ENCODE results near the gene PIEZO1.

The PIEZO1 gene

DNA sequence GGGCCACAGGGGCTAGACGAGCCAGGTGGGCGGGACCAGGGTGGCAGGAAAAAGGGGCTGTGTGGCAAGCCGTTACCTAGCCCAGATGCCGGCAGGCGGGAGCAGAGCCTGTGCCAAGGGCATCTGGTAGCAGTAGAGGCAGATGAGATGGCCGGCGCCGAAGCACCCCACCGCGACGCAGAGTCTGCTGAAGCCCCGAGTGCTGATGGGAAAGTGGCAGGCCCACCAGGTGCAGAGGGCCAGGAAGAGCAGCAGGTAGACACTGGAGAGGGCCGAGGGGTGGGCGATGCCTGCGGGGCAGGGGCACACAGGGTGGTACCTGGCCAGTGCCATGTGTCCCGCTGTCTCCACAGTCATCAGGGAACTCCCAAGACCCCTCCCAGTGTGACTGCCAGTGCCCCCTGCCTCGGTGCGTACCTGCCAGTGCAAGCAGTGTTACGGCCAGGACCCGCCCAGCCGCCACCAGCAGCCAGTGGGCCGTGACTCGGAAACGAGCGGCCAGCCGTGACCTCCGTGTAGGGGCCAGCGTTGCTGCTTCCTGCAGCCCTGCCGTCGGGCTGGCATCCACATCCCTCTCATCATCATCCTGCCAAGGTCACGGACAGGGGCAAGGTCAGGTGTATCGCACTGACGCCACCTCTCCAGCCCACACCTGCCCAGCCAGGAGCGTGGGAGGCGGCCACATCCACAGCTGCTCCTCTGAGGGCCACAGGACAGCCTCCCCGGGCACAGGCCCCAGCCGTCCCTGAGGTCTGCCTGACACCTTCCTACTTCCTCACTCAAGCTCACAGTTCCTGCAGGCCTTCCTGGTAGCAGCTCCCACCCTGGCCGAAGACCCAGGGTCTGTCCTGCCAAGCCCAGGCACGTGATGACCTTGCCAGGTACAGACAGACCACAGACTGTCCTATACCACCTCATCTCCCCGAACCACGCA lies 46.6 kb downstream of the PIEZO1 start:
- H3K4me3 ChIP-seq (ENCODE audit: low read depth, low read length) = no peak overlapping the region

DNA sequence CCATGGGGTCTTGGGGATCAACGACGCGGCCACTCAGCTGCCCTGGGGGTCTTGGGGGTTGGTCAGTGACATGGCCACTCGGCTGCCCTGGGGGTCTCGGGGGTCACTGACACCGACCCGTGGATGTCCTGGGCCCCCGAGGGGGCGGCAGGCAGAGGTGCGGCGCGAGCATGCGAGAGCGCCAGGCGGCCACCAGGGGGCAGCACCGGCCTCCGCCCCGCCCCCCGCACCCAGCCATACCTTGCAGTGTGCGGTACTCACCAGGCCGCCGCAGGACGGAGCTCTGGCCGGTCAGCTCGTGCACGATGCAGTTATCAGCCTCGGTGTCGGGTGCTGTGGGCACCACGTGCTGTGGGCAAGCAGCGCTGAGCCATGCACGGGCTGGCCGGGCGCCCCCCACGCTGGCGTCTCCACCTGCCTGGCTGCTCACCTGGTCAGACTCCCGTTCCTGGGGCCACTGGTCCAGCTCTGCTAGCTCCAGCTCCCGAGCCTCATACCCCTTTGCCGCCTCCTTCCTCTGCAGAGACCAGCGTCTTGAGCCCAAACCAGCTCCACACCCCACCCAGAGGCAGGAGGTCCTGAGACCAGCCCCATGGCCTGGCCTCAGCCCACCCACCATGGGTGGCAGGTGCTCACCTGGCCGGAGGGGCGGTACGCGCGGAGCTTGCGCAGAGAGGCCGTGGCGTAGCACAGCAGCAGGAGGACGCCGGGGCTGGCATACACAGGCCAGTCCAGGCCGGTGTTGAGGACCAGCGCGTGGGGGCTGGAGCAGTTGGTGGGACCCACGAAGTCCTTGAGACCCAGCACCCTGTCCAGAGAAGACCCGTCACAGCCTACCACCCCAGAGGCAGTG lies 47.5 kb downstream of the PIEZO1 start:
- no peak overlapping the region for H3K4me3 ChIP-seq (ENCODE audit: low read depth, low read length)

DNA sequence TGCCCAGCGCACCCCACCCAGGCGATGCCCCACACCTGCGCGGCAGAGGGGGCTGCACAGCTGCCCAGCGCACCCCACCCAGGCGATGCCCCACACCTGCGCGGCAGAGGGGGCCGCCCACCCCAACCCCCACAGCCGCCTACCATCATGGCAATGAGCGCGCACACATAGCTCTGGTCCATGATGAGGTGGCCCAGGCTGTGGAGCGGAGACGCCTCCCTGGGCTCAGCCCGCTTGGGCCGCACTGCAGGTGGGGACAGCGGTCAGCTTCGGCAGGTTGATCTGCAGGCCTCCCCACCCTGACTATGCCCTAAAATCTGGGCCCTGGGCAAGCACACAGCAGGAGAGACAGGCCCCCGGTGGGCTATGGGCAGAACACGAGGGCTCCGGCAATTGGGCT lies 48.5 kb downstream of the PIEZO1 start:
- H3K4me3 ChIP-seq (ENCODE audit: low read depth, low read length) = no peak overlapping the region

DNA sequence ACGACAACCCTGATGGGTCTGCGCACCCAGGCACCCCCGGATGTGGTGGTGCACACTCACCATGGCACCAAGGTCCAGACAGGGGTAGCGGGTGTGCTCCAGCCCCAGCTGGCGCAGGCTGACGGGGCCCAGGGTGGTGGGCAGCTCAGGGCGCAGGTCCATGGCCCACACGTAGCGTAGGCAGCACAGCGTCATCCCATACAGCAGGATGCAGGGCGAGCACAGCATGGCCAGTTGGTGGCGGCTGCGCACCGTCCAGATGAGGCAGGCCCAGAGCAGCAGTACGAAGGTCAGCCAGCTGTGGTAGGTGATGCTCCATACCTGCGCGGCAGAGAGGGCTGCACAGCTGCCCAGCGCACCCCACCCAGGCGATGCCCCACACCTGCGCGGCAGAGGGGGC lies 48.9 kb downstream of the PIEZO1 start:
- no peak overlapping the region for H3K4me3 ChIP-seq (ENCODE audit: low read depth, low read length)

DNA sequence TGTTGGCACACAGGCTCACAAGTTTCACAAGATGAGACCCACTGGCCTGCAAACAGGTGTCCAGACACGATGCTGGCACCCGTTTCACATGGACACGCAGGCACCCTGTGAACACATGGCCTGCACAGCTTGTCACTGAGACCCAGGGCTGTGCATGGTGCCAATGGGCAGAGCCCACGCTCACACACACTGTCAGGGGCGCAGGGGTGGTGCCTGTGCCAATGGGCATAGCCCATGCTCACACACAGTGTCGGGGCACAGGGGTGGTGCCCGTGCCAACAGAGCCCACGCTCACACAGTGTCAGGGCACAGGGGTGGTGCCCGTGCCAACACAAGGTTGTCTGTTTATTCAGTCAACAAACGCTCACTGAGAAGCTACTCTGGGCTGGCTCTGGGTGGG lies 49.4 kb downstream of the PIEZO1 start:
- H3K4me3 ChIP-seq (ENCODE audit: low read depth, low read length) = no peak overlapping the region

DNA sequence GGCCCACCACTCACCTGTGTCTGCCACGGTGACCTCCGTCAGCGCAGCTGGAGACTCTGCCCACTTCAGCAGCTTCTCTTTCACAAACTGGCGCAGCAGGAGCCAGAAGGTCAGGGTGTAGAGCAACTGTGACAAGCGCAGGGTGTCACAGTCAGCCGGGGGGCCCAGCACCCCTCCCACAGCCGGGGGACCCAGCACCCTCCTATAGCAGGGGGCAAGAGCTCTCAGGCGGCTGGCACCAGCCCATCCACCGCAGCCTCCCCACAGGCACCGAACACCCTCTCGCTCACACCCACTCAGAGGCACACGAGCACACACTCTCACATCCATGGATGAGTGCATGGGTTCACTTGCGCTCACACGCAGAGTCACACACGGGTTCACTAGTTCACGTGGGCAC lies 49.9 kb downstream of the PIEZO1 start:
- H3K4me3 ChIP-seq (ENCODE audit: low read depth, low read length) = no peak overlapping the region

DNA sequence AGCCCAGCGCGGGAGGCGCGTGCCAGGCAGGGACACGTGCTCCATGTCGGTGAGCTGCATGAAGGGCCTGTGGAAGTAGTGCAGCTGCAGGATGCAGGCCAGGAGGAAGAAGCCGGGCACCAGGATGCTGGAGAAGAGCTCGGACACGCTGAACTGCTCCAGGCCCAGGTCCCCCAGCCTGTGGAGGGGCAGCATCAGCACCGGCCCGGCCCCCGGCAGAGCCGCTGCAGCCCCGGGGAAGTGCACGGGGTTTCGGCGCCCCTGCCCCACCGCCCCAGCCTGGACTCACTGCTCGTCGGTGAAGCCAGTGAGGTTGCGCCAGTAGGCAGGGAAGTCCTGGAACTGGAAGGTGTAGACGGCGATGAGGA lies 50.7 kb downstream of the PIEZO1 start:
- no peak overlapping the region for H3K4me3 ChIP-seq (ENCODE audit: low read depth, low read length)

DNA sequence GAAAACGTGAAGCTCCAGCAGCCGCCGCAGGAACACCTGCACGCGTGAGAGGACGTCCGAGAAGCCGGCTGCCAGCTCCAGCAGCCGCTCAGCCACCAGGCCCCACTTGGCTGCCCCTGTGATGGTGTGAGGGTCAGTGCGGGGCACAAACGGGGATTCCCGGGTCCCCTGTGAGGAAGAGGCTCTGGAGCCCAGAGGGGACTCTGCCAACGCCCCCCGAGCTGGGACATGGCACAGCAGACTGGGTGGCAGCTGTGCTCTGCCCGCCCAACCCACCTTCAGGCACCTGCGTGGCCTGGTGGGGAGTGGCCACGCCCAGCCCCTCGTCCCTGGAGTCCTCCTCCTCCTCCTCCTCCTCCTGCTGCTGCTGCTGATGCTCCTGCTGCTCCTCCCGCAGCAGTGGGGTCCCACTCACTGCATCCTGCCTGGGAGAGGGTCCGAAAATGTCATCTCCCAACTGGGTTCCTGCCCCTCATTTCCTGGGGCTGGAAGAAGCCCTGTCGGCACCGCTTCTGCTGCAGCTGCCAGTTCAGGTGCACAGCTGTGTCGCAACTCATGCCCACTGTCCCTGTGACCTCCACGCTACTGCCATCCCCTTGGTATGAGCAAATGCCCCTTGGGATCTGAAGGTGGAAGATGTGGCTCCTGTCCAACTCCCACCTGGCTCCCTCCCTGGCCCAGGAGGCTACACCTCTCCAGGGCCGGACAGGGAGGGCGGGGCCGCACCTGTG lies 51.2 kb downstream of the PIEZO1 start:
- H3K4me3 ChIP-seq (ENCODE audit: low read depth, low read length) = no peak overlapping the region

DNA sequence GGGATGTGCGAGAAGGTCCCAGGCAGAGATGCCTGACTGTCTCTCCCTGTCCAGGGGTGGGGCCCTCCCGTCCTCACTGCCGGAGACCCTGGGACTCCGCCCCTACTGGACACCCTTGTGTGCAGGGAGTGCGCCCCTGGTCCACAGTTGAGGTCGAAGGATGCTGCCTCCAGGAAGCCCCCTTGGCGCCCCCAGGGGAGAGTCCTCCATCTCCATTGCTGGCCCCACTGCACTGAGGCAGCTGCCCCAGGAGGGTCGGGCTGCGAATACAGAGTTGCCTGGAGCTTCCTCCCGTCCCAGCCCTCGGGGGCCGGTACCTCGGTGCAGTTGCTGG lies 52.1 kb downstream of the PIEZO1 start:
- no peak overlapping the region for H3K4me3 ChIP-seq (ENCODE audit: low read depth, low read length)

DNA sequence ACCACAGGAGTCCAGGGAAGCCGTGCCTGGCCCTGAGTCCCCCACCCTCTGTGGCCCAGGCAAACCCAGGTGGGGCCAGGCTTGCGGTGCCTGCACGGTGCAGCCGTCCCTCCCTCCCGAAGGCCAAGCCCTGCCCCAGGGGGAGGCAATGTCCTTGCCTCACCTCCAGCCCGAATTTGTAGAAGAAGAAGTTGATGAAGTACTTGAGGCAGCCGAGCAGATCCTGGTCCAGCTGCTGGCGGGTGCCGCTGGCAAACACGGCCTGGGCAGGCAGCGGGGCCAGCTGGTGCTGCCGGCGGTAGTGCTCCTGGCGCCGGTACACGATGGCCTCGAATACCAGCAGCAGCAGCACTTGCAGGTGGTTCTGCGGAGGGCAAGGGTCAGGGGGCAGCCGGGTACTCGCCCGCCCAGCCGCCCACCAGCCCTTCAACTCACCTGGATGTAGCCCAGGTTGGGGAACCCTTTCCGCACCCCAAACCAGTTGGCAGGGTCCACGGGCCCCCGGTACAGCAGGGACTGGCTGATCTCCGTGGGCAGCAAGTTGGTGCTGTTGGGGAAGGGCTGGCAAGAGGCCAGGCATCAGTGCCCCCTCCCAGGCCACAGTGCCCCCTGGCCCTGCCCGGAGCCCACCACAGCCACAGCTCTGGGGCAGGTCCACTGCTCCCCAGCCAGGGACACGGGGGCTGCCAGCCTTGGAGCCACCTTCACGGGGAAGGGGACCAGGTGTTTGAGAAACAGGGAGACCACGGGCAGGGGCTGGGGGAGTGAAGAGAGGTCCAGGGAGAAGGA lies 52.7 kb downstream of the PIEZO1 start:
- H3K4me3 ChIP-seq (ENCODE audit: low read depth, low read length) = no peak overlapping the region

DNA sequence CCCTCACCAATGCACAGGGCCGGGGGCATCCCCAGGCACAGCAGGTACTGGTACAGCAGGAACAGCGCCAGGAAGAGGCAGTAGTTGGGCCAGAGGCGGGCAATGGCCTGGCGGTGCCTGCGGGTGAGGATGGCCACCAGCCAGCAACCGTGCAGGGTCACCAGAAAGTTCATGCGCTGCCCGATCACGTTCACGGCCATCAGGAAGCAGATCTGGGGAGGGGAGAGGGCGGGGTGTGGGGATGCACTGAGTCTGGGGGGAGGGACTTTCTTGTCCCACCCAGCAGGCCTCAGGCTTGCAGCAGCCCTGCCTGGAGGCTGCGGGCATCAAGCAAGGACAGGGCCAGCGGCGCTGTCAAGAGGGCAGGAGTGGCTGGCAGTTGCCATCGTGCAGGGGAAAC lies 53.3 kb downstream of the PIEZO1 start:
- no peak overlapping the region for H3K4me3 ChIP-seq (ENCODE audit: low read depth, low read length)

DNA sequence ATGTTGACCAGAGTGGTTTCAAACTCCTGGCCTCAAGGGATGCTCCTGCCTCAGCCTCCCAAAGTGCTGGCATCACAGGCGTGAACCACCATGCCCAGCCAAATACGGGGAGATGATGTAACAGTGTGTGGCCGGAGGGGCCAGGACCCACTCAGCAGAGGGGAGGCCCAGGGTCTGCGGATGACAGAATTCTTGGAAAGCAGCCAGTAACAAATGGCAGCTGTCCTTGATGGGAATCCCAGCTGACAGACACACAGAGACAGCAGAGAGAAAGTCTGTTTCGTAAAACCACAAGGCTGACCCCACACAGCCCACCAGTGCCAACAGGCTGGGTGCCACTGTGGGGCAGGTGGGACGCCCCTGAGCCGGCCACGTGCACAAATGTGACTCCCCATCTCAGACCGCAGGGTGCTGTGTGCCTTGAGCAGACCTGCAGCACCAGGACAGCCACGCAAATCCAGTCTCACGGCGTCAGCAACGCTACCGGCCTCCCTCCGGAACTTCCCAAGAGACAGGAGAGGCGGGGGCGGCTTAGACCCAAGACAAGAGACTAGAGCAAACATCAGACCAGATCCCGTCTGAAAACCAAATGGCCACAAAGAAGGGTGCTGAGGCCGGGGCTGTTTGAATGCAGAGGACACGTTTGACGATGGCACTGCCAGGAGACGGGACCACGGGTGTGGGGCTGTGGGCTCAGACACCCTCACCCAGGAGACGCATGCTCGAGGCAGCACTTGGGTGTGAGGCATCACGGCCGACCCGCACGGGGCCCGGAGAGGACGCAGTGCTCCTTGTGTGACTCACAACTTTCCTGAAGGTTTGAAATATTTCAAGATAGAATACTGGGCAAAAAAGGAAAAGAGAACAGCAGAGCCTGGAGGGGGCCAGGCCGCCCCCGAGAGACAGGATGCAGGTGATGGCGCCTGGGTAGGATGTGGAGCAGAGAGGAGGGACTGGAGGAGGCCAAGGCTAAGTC lies 54.1 kb downstream of the PIEZO1 start:
- no peak overlapping the region for H3K4me3 ChIP-seq (ENCODE audit: low read depth, low read length)

DNA sequence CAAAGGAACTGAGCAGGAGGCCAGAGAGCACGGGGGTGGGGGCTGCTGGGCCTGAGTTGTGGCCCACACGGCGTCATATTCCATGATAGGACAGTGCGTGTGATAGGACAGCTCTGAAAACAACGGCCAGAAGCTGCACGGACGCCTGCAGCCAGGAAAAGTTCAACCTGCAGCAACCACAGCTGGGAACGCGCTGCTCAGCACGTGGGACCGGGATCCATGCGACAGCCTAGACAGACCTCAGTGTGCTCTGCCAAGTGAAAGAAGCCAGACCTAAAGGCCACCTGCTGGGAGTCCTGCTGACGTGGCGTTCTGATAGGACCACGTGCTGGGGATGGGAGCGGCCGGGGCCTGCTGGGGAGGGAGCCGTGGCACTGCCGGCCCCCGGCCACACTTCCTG lies 57.1 kb downstream of the PIEZO1 start:
- no peak overlapping the region for H3K4me3 ChIP-seq (ENCODE audit: low read depth, low read length)

DNA sequence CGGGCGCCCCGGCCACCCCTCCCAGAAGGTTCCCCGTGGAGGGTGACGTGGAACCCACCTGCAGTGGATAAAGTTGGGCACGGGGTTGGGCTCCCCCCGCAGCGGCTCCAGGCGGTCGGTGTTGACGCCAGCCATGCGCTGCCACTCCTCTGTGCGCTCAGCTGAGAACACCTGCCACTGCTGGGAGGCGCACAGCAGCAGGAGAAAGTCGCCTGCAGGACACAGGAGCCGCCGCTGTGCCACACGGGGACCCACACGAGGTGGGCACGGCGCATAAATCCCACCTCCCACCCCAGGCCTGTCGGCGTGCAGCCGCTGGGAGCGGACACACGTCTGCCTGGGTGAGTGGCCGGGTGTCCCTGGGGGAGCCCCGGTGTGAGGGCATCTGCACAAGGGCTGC lies 58.0 kb downstream of the PIEZO1 start:
- H3K4me3 ChIP-seq (ENCODE audit: low read depth, low read length) = no peak overlapping the region

DNA sequence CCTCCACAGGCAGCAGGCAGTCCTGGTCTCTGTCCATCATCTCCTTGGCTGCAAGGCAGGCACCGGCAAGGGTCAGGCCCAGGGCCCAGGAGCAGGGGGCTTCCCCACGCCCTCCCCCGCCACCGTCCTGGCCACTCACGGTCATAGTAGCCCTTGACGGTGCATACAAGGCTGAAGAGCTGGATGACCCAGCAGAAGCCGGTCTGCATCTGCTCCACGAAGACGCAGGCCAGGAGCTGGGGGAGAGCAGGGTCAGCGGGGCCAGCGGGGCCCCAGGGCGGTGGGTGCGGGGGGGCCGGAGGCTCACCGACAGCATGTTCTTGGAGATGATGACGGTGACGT lies 58.6 kb downstream of the PIEZO1 start:
- H3K4me3 ChIP-seq (ENCODE audit: low read depth, low read length) = no peak overlapping the region

DNA sequence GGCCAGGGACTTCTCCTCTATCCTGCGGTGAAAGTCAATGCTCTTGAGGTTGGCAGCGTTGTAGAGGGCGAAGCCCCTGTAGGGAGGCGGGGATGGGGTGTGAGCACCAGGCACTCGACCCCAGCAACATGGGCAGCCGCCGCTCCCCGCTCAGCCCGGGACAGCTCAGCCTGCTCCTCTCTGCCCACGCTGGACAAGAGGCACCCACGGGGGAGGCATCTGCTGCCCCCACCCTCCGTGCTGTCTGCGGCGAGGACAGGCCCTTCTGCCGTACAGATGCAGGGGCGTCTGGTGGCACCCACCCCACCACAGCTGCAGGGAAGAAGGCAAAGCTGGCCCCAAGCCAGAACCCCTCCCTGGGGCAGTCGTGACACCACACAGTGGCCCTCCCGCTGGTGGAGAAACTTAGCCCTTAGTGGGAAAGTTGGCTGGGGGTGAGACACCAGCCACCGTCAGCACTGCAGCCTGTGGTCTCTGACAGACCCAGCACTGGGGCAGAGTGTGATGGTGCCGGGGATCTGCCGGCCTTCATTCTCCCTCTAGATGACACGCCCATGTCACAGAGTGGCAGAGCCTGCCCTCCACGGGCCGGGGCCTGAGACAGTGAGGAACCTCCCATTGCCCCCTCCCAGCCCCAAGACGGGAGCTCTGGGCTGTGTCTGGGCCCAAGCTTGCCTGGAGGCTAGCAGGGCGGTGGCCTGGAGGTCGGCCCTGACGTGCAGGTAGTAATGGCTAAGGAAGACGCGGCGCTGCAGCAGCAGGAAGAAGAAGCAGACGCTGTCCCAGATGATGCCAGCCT lies 59.2 kb downstream of the PIEZO1 start:
- no peak overlapping the region for H3K4me3 ChIP-seq (ENCODE audit: low read depth, low read length)

DNA sequence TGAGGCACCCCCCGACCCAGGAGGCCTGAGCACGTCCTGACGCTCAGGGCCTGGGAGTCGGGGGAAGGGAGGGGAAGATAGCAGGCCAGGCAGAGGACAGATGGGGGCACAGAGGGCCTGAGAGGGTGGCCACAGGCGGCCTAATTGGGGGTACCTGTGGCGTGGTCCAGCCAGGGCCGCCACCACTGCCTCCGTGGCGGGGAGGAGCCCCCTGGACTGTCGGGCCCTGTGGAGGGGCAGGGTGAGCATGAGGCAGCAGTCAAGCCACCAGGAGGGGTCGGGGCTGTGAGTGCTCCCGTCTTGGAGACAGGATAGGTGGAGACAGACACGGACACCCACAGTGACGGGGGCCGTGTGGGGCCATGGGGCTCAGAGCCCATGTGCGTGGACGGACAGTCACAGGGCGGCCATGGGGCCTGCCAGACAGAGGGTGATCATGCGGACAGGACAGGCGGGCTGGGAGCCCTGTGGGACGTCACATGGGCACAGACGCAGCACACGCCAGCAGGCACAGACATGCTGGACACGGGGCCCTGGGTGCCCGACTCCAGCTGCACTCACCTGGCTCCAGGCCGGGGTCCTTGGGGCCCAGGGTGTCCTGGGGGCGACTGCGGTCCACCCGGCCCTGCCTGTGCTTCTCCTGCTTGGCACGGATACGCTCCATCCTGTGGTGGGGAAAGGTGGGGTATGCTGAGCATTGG lies 60.0 kb downstream of the PIEZO1 start:
- no peak overlapping the region for H3K4me3 ChIP-seq (ENCODE audit: low read depth, low read length)

DNA sequence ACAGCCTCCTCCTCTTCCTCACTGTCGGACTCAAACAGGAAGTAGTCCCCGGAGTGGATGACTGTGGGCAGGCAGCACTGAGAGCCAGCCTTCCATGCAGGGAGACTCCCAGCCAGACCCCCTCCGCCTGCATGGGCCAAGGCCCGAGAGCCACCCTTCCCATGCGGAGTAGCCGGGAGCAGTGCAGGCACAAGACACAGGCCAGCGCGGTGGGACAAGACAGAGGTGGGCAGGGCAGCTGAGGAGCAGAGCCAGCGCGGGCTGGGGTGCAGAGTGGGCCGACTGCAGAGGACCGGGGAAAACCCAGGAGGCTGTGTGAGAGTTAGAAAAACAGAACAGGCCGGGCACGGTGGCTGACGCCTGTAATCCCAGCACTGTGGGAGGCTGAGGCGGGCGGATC lies 61.1 kb downstream of the PIEZO1 start:
- H3K4me3 ChIP-seq (ENCODE audit: low read depth, low read length) = no peak overlapping the region
